Keratinocyte (primary cell): Measurements from ENCODE around the gene NUP210L. TPM values are rescaled to one million over a fixed set of nuclear protein-coding genes. Genes with fewer than 3 reads are reported as not detected.

Source experiments
- DNase-seq: peaks from one replicate; pipeline ENCODE4 v3.0.0-alpha.2; 2011; ENCODE audit warnings: low read depth, missing footprints, low spot score
- FAIRE-seq: peaks from 2 replicates; lab custom pipeline; 2011; peaks lifted over from hg19 to GRCh38; lab: Jason Lieb, UNC
- H2AFZ ChIP-seq: 2 replicates; pipeline ENCODE4 v1.6.0; 2012; ENCODE audit warnings: low read length, control low read depth, inconsistent platforms; ENCODE audit not compliant: control insufficient read depth
- H3K27ac ChIP-seq: 2 replicates; pipeline ENCODE4 v1.5.1; 2011; ENCODE audit warnings: low read length; ENCODE audit not compliant: control insufficient read depth, insufficient read depth
- H3K27me3 ChIP-seq: 3 replicates; pipeline ENCODE4 v1.6.0; 2011; ENCODE audit warnings: low read length; ENCODE audit not compliant: control insufficient read depth, insufficient read depth; ENCODE audit errors: extremely low read depth
- H3K36me3 ChIP-seq, 2 experiments: 2 replicates in 1 of 2; 3 replicates in 1 of 2; pipeline ENCODE4 v1.5.1; 2011; ENCODE audit warnings: low read length in 2 of 2, mild to moderate bottlenecking in 1 of 2; ENCODE audit not compliant: control insufficient read depth in 2 of 2, insufficient read depth in 2 of 2; ENCODE audit errors: extremely low read depth in 1 of 2
- H3K4me1 ChIP-seq: 3 replicates; pipeline ENCODE4 v1.5.1; 2011; ENCODE audit warnings: low read length; ENCODE audit not compliant: control insufficient read depth, insufficient read depth; ENCODE audit errors: extremely low read depth
- H3K4me2 ChIP-seq: 3 replicates; pipeline ENCODE4 v1.6.0; 2011; ENCODE audit warnings: low read depth, low read length; ENCODE audit not compliant: control insufficient read depth, insufficient read depth; ENCODE audit errors: extremely low read depth
- H3K4me3 ChIP-seq, 3 experiments: fragments of 200-600 bp in 1 of 3; sonication (generic) in 1 of 3; 2 replicates in 2 of 3; 3 replicates in 1 of 3; pipeline ENCODE4 v1.5.1; 2011 to 2016; ENCODE audit warnings: low read length in 3 of 3, mild to moderate bottlenecking in 3 of 3, control low read depth in 2 of 3, inconsistent platforms in 1 of 3, low read depth in 1 of 3, mixed read lengths in 1 of 3, mixed run types in 1 of 3, moderate library complexity in 1 of 3; ENCODE audit not compliant: control insufficient read depth in 2 of 3, insufficient read depth in 2 of 3; ENCODE audit errors: extremely low read depth in 1 of 3
- H3K79me2 ChIP-seq: 2 replicates; pipeline ENCODE4 v1.6.0; 2012; ENCODE audit warnings: low read length; ENCODE audit not compliant: control insufficient read depth, insufficient read depth
- H3K9ac ChIP-seq: 3 replicates; pipeline ENCODE4 v1.6.0; 2011; ENCODE audit warnings: low read length; ENCODE audit not compliant: control insufficient read depth, insufficient read depth; ENCODE audit errors: extremely low read depth
- H3K9me1 ChIP-seq: 3 replicates; pipeline ENCODE4 v1.6.0; 2011; ENCODE audit warnings: low read length; ENCODE audit not compliant: control insufficient read depth, insufficient read depth; ENCODE audit errors: extremely low read depth
- H3K9me3 ChIP-seq: 2 replicates; pipeline ENCODE4 v1.5.1; 2012; ENCODE audit warnings: low read depth, low read length; ENCODE audit not compliant: control insufficient read depth
- H4K20me1 ChIP-seq: 3 replicates; pipeline ENCODE4 v1.6.0; 2011; ENCODE audit warnings: low read length; ENCODE audit not compliant: control insufficient read depth, insufficient read depth; ENCODE audit errors: extremely low read depth
- CTCF ChIP-seq, 3 experiments: IDR thresholded peaks in 1 of 3; conservative IDR thresholded peaks in 1 of 3; optimal IDR thresholded peaks in 1 of 3; 2 replicates in 2 of 3; 3 replicates in 1 of 3; pipeline versions ENCODE3 to v1.5.1; 2011; ENCODE audit warnings: low read length in 3 of 3, mild to moderate bottlenecking in 3 of 3, moderate library complexity in 2 of 3, control low read depth in 1 of 3, inconsistent platforms in 1 of 3; ENCODE audit not compliant: insufficient read depth in 2 of 3; ENCODE audit errors: extremely low read depth in 1 of 3
- EZH2 ChIP-seq: IDR thresholded peaks from one replicate; pipeline ENCODE4 v1.6.1; 2012; ENCODE audit warnings: inconsistent platforms, mild to moderate bottlenecking, low read length, moderate library complexity
- dilution Hi-C: fragments of 300-500 bp; cut with MboI; formaldehyde crosslinking; loops from one replicate; pipeline ENCODE4 v1.7.0; 2020; ENCODE audit warnings: low sequenced_read_pairs; ENCODE audit not compliant: extremely low pct_ligation_motif_present
- polyA plus RNA-seq, 5 experiments: library from polyadenylated mRNA; depleted of rRNA in 3 of 5; stranded (reverse) in 3 of 5; stranded (forward) in 1 of 5; unstranded in 1 of 5; fragments of >200 nt; gene quantifications; 1 replicate in 1 of 5; 2 replicates in 3 of 5; 3 replicates in 1 of 5; pipeline versions ENCODE4 v1.2.1 to v1.2.3, GENCODE V29; 2011 to 2012; ENCODE audit warnings: missing spikeins in 2 of 5, low read depth in 1 of 5, low replicate concordance in 1 of 5

NUP210L gene
- polyA plus RNA-seq, 1 donor (not counting 4 experiments of a cell fraction or from before 2014, with no cell fraction given): 0.01 TPM

DNA sequence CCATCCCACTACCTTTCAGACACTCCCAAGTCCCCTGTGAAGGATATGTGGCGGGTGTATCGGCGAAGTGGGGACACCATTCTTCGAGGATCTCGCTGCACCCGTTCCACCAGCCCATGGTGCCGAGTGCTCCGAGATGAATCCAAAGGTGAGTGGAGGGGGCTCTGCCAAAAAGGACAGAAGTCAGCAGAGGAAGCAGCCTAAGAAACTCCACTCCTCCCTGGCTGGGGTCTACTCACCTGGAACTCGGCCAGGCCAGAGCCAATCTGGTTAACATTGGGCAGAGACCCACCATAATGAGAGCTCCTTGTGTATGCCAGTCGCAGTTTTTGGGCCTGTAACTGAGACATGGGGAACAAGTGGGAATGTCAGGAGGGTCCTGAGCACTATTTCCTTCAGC, 200.0 kb downstream of the NUP210L start:
- no peak overlapping the region for H3K4me2 ChIP-seq
- H3K9me3 ChIP-seq: no peaks in the 10 kb centered on the region
- peaks cover 14% of the 10 kb centered on the region for H3K4me1 ChIP-seq
- H3K27ac ChIP-seq: no peak overlapping the region
- TF ChIP-seq EZH2: no peak
- no peak for TF ChIP-seq CTCF (optimal IDR thresholded peaks at IDR 0.05 in 1 of 3, IDR thresholded peaks at IDR 0.05 in 1 of 3, conservative IDR thresholded peaks at IDR 0.05 in 1 of 3; ENCODE audit: extremely low read depth in 1 of 3, insufficient read depth in 2 of 3, low read length in 3 of 3)
- peaks cover 26 to 41% of the 10 kb centered on the region in 2 experiments for H3K36me3 ChIP-seq
- H3K27me3 ChIP-seq: no peaks in the 10 kb centered on the region
- peaks cover 3% of the 10 kb centered on the region for H4K20me1 ChIP-seq
- dilution Hi-C loops: no loop called here
- DNase-seq (no peak), FAIRE-seq (no peak)
- no peak overlapping the region for H3K9ac ChIP-seq
- no peak overlapping the region for H2AFZ ChIP-seq
- no peaks in the 10 kb centered on the region for H3K9me1 ChIP-seq
- no peak overlapping the region for H3K4me3 ChIP-seq
- peaks cover 52% of the 10 kb centered on the region for H3K79me2 ChIP-seq

GRCh38 chr1:153953859-153954365, 201.0 kb downstream of the NUP210L start:
- DNase-seq (no peak), FAIRE-seq (no peak)
- no peak overlapping the region for H3K4me3 ChIP-seq
- peaks cover 52% of the 10 kb centered on the region for H3K79me2 ChIP-seq
- H3K27me3 ChIP-seq: no peaks in the 10 kb centered on the region
- peaks cover 25 to 36% of the 10 kb centered on the region in 2 experiments for H3K36me3 ChIP-seq
- dilution Hi-C loops: no loop called here
- TF ChIP-seq EZH2 (no peak), CTCF (optimal IDR thresholded peaks at IDR 0.05 in 1 of 3, IDR thresholded peaks at IDR 0.05 in 1 of 3, conservative IDR thresholded peaks at IDR 0.05 in 1 of 3; ENCODE audit: extremely low read depth in 1 of 3, insufficient read depth in 2 of 3, low read length in 3 of 3) (no peak)
- H3K4me1 ChIP-seq: peaks cover 13% of the 10 kb centered on the region
- no peaks in the 10 kb centered on the region for H3K9me1 ChIP-seq
- no peaks in the 10 kb centered on the region for H3K9me3 ChIP-seq
- no peak overlapping the region for H3K27ac ChIP-seq
- H2AFZ ChIP-seq: no peak overlapping the region
- no peak overlapping the region for H3K4me2 ChIP-seq
- no peak overlapping the region for H3K9ac ChIP-seq
- H4K20me1 ChIP-seq: peaks cover 3% of the 10 kb centered on the region
